A549 (cell line): ENCODE measurements around the gene CCR2.
"Not testable (repeated sequence)": the region's sequence is repeated elsewhere in the genome, so short reads cannot be mapped to it uniquely, and the experiment has no call there.

Source experiments
- CHD2 ChIP-seq: fragments of 150-350 bp; IDR thresholded peaks from 2 replicates; pipeline ENCODE4 v1.6.1; 2014; ENCODE audit warnings: low read length; ENCODE audit not compliant: partially characterized antibody
- CHD4 ChIP-seq: fragments of 200-600 bp; sonication (generic); IDR thresholded peaks from 2 replicates; pipeline ENCODE4 v1.6.1; 2016; ENCODE audit warnings: antibody characterized with exemption, mild to moderate bottlenecking, borderline replicate concordance
- ESRRA ChIP-seq: fragments of 150-350 bp; IDR thresholded peaks from 2 replicates; pipeline ENCODE4 v1.6.1; 2014; ENCODE audit warnings: mild to moderate bottlenecking, low read length, borderline replicate concordance
- FOSB ChIP-seq: fragments of 250-450 bp; sonication (Bioruptor Pico); IDR thresholded peaks from 2 replicates; pipeline ENCODE4 v1.5.0; 2020; ENCODE audit warnings: mild to moderate bottlenecking, moderate library complexity
- KDM1A ChIP-seq: fragments of 200-600 bp; sonication (generic); IDR thresholded peaks from 2 replicates; pipeline ENCODE4 v1.6.1; 2016; ENCODE audit warnings: low read depth, mild to moderate bottlenecking
- POLR2A ChIP-seq: IDR thresholded peaks from 2 replicates; pipeline ENCODE4 v1.6.1; 2012; ENCODE audit warnings: mild to moderate bottlenecking, low read length
- SREBF2 ChIP-seq: fragments of 450-650 bp; IDR thresholded peaks from 2 replicates; pipeline ENCODE4 v1.6.1; 2014; ENCODE audit warnings: mild to moderate bottlenecking, moderate library complexity
- TF ChIP-seq, protein P1 (sequence below): fragments of >200 bp; sonication (Bioruptor Twin); formaldehyde crosslinking; IDR thresholded peaks from 3 replicates; pipeline ENCODE4 v1.5.1; 2016
- TF ChIP-seq, protein P2 (sequence below): IDR thresholded peaks from 2 replicates; pipeline ENCODE4 v1.6.1; 2012
- TF ChIP-seq, protein P3 (sequence below): IDR thresholded peaks from 2 replicates; pipeline ENCODE4 v1.6.1; 2012
- TF ChIP-seq, protein P4 (sequence below): fragments of 450-650 bp; IDR thresholded peaks from 2 replicates; pipeline ENCODE4 v1.6.1; 2014; ENCODE audit warnings: antibody characterized with exemption

DNA sequence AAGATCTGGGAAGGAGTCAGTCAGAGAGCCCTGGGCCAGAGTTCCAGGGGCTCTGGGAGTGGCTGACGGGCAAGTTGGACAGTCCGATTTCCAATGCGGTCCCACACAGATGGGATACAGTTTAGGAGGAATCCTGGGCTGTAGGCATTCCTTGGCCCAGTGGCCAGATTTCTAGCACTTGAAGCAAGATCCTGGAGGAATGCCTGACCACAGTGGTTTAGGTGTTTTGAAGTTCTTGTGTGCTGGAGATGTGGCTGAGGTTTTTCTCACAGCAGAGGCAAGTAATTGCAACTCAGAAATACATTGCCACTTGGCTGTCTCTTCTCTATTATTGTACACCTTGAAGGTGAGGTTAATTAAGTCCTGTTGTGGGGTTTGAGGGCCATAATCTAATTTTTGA is 23.2 kb upstream of the CCR2 start:
- TF ChIP-seq, protein P1, sequence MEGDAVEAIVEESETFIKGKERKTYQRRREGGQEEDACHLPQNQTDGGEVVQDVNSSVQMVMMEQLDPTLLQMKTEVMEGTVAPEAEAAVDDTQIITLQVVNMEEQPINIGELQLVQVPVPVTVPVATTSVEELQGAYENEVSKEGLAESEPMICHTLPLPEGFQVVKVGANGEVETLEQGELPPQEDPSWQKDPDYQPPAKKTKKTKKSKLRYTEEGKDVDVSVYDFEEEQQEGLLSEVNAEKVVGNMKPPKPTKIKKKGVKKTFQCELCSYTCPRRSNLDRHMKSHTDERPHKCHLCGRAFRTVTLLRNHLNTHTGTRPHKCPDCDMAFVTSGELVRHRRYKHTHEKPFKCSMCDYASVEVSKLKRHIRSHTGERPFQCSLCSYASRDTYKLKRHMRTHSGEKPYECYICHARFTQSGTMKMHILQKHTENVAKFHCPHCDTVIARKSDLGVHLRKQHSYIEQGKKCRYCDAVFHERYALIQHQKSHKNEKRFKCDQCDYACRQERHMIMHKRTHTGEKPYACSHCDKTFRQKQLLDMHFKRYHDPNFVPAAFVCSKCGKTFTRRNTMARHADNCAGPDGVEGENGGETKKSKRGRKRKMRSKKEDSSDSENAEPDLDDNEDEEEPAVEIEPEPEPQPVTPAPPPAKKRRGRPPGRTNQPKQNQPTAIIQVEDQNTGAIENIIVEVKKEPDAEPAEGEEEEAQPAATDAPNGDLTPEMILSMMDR, result not testable (repeated sequence)
- TF ChIP-seq ESRRA; CHD2; CHD4; SREBF2; KDM1A; POLR2A; FOSB (CRISPR knock-in tag): not testable (repeated sequence)
- TF ChIP-seq, protein P2, sequence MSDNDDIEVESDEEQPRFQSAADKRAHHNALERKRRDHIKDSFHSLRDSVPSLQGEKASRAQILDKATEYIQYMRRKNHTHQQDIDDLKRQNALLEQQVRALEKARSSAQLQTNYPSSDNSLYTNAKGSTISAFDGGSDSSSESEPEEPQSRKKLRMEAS, result not testable (repeated sequence)
- TF ChIP-seq, protein P3, sequence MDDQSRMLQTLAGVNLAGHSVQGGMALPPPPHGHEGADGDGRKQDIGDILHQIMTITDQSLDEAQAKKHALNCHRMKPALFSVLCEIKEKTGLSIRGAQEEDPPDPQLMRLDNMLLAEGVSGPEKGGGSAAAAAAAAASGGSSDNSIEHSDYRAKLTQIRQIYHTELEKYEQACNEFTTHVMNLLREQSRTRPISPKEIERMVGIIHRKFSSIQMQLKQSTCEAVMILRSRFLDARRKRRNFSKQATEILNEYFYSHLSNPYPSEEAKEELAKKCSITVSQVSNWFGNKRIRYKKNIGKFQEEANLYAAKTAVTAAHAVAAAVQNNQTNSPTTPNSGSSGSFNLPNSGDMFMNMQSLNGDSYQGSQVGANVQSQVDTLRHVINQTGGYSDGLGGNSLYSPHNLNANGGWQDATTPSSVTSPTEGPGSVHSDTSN, result not testable (repeated sequence)
- TF ChIP-seq, protein P4, sequence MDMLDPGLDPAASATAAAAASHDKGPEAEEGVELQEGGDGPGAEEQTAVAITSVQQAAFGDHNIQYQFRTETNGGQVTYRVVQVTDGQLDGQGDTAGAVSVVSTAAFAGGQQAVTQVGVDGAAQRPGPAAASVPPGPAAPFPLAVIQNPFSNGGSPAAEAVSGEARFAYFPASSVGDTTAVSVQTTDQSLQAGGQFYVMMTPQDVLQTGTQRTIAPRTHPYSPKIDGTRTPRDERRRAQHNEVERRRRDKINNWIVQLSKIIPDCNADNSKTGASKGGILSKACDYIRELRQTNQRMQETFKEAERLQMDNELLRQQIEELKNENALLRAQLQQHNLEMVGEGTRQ, result not testable (repeated sequence)
